ENCODE results near the gene KIAA0586.

GRCh38 chr14:58466459-58466858, 38.9 kb downstream of the KIAA0586 start:
- no peak for TF ChIP-seq POLR2A (IDR thresholded peaks at IDR 0.05)
- TF ChIP-seq, protein P1, sequence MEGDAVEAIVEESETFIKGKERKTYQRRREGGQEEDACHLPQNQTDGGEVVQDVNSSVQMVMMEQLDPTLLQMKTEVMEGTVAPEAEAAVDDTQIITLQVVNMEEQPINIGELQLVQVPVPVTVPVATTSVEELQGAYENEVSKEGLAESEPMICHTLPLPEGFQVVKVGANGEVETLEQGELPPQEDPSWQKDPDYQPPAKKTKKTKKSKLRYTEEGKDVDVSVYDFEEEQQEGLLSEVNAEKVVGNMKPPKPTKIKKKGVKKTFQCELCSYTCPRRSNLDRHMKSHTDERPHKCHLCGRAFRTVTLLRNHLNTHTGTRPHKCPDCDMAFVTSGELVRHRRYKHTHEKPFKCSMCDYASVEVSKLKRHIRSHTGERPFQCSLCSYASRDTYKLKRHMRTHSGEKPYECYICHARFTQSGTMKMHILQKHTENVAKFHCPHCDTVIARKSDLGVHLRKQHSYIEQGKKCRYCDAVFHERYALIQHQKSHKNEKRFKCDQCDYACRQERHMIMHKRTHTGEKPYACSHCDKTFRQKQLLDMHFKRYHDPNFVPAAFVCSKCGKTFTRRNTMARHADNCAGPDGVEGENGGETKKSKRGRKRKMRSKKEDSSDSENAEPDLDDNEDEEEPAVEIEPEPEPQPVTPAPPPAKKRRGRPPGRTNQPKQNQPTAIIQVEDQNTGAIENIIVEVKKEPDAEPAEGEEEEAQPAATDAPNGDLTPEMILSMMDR (IDR thresholded peaks at IDR 0.05) = no peak
